ENCODE data around the gene SLC38A2.

The SLC38A2 gene

DNA sequence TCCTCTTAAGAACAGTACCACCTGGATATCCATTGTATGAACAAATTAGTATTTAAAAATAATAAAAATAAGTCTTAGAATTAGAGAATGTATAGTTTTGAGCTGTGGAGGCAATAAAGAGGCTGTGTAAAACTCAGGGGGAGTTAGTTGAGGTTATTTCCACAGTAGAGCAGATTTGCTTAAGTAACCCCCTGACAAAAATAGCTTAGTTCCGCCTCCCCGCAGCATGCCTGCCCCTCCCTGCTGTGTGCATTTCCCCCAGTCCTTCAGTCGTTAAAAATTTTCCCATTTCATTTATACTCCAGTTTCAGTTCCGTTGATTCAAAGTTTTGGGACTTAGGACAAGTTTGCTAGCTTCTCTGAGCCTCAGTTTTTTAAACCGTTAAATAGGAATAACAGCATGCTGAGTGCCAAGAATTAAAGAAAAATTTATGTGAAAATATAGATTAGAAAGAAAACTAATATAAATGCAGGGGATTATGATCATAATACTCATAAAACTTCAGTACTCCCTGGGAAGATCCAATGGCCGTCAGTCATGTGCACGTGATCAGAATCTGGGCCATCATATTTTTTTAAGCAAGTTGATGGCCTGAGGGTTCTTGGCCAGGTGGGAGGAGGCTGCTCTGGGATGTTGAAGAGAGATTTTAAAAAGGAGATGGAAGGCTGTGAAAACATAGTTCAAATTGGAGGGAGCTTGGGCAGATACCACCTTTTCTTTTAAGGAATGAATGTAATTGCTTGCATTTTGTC, 14.5 kb upstream of the SLC38A2 start:
- no peak for TF ChIP-seq ZNF274 (IDR thresholded peaks at IDR 0.05; ENCODE audit: low read depth, low read length)

DNA sequence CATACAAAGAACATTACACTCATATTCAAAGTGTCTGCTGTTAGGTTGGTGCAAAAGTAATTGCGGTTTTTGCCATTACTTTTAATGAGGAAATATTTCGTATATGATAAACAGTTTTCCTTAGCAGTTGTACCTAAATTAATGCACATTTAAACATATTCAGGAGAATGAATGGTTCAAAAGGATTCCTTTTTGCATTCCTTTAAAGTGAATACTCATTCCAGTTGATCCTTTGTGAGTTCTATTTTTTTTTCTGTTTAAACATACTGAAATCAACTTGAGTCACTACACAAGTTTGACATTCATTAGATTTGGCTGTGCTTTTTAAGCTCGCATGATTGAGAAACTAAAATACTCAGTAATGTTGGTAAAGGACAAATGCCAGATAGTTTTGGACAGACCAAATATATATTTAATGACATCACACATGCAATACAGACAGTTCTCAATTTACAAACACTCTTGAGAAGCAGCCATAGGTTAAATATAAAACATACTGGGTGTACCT, 13.8 kb upstream of the SLC38A2 start:
- no peak for TF ChIP-seq ZNF274 (IDR thresholded peaks at IDR 0.05; ENCODE audit: low read depth, low read length)
- peak overlapping the region; percentile 65; the same call in 1 of the 2 replicates for H3K4me3 ChIP-seq (ENCODE audit: low read length)

More for the DNA sequence above, 14.5 kb upstream of the SLC38A2 start:
- peak overlapping the region; percentile 65 for H3K4me3 ChIP-seq (ENCODE audit: low read length)

DNA sequence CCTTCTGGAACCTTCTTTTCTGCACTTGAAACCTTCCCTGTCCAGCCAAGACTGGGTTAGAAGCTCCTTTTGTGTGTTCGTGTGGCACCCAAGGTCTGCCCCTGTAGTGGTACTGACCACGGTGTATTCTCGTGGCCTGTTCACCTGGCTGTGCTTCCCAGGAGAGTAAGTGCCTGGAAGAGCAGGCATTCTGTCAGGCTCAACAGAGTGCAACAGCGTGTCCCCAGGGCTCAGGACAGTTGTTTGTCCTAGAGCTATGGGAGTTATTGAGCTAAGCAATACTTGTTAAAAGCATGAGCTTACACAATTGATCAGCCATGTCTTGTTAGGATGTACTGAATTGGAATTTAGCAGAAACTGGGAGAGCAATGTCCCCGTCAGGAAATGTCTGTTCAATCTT, 12.9 kb upstream of the SLC38A2 start:
- H3K4me3 ChIP-seq (ENCODE audit: low read length), result peak overlapping the region; percentile 33; the same call in 1 of the 2 replicates
- TF ChIP-seq ZNF274 (IDR thresholded peaks at IDR 0.05; ENCODE audit: low read depth, low read length), result no peak

DNA sequence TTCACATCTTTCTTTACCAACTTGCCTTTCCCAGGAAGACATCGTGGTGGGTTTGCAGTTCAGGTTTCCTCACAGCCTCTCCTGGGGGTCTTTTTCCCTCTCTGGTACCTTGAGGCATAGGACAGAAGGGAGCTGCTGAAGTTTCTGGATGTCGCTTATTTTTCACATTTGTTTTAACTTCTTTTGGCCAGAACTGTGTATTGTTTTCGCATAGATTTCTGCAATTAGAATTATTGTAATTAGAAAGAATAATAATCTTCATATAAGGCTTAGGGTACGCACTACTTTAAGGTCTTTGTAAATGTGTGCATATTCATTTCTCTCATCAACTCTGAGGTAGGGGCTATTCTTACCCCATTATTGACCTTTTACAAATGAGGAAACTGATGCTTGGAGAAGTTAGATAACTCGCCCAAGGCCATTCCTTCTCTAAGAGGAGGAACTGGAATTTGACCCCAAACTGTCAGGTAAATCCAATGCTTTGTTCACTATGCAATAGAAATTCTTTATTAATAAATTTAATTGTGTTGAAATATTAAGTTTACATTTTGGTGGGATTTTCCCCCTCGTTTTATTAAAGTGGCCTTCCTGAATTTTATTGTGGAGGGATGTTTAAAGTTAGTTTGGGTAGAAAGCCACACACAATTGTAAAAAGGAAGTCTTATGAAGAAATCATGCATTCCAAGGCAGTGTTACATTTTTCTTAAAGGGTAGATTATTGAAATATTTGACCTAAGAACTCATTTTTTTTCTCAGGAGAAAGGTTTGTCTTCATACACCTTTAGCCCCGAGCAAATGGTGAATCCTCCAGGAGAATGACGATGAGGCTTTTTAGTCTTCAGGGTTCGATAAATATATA, 12.1 kb upstream of the SLC38A2 start:
- no peak for TF ChIP-seq ZNF274 (IDR thresholded peaks at IDR 0.05; ENCODE audit: low read depth, low read length)
- H3K4me3 ChIP-seq (ENCODE audit: low read length), result peak overlapping the region; percentile 87

DNA sequence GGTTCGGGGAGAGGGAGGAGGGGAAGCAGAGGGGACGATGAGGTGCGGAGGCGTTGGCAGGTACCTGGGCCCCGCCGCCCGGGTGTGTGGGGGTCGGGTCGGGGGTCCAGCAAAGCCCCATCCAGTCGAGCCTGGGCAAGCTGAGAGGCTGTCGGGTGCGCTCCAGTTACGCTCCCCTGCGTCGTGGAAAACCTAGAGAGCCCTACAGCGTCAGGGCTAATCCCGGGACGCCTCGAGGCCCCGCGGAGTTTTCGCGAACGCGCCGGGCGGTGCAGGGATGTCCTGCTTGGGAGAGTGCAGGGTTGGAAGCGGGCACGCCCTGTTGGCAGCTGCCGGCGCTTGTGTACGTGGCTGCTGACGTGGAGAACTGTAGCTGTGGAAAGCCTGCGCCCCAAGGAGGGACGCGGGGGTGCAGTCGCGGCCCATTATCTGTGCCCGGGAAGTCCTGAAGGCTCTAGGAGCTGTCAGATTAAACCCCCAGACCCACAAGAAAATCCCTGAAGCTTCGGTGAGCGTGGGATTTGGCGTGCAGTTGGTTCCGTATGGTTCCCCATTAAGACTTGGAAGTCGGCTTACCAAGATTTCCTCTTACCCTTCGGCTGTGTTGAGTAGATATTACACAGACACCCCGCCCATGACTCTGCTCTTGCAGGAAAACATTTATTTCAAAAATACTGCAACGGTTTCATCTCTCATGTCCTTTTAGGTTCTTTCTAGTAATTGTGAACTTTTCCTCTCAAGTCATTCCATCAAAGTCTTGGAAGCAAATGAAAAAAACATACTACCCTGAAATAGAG, 11.3 kb upstream of the SLC38A2 start:
- peak overlapping the region; percentile 87 for H3K4me3 ChIP-seq (ENCODE audit: low read length)
- no peak for TF ChIP-seq ZNF274 (IDR thresholded peaks at IDR 0.05; ENCODE audit: low read depth, low read length)

DNA sequence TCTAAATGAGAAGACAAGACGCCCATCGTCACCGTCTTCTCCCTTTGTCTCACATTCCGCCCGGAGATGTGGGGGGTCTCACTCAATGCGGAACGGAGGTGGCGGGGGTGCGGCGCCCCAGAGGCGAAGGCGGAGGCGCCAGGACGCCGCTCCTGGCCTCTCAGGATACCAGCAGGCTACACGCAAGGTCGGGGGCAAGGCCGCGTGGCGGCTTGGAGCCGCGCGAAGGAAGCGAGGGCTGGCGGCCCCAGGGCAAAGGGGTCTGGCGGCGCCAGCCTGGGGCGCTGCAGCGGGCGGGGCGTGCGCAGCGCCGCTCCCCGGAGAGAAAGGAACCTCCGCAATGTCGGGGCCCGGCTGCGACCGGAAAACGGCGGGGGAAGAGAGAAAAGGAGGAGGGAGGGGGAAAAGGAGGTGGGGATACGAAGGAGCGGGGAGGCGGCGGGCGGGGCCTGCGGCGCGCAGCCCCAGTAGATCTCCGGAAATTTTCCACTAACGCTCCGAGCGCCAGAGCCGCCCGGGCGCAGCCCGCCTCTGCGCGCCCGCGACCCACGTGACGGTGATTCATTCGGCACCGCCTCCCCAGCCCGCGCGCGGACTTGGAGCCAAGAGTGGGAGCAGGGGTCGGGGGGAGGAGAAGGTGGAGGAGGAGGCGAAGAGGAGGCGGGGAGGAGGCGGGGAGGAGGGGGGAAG, 10.5 kb upstream of the SLC38A2 start:
- H3K4me3 ChIP-seq (ENCODE audit: low read length), result peak overlapping the region; percentile 87
- TF ChIP-seq ZNF274 (IDR thresholded peaks at IDR 0.05; ENCODE audit: low read depth, low read length), result no peak

DNA sequence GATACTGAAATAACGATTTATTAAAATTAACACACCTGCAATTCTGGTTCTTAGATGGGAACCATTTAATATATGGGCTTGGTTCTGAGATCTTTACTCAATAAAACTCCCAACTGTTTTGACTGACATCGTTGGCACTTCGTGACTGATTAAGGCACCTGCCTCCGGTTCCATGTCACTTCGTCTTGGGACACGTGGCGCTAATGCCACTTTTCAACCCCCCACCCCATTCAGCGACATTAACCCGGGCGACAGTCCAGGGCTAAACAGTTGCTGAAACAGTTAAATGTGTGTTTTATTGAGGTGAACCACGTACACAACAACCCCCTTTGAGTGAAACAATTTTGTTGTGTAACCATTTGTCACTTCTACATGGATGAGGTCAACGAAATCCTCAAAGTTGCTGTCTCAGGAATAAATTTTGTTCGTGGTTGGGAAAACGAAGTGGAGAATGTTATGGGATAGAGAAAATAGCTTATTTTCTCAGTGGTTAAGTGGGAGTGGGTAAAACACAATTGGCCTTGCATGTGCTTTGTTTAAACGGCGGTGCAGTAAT, 9.9 kb upstream of the SLC38A2 start:
- TF ChIP-seq ZNF274 (IDR thresholded peaks at IDR 0.05; ENCODE audit: low read depth, low read length), result no peak
- H3K4me3 ChIP-seq (ENCODE audit: low read length), result peak overlapping the region; percentile 77; the same call in 1 of the 2 replicates

DNA sequence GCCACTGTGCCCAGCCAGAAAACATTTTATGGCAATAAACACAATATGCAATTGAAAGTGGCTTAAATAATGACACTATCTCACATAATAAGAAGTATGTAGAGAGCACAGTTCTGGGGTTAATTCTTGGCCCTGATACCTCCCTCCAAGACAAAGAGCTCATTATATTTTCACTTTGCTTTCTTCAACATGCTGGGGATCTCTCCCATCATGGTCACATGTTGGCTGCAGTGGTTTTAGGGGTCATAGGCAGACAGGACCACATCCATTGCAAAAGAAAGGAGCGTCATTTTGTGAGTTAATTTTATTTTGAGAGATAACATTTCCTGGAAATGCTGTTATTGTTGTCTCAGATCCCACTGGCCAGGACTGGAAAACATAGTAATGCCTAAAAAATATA, 8.3 kb upstream of the SLC38A2 start:
- TF ChIP-seq ZNF274 (IDR thresholded peaks at IDR 0.05; ENCODE audit: low read depth, low read length), result no peak
- H3K4me3 ChIP-seq (ENCODE audit: low read length), result no peak overlapping the region

DNA sequence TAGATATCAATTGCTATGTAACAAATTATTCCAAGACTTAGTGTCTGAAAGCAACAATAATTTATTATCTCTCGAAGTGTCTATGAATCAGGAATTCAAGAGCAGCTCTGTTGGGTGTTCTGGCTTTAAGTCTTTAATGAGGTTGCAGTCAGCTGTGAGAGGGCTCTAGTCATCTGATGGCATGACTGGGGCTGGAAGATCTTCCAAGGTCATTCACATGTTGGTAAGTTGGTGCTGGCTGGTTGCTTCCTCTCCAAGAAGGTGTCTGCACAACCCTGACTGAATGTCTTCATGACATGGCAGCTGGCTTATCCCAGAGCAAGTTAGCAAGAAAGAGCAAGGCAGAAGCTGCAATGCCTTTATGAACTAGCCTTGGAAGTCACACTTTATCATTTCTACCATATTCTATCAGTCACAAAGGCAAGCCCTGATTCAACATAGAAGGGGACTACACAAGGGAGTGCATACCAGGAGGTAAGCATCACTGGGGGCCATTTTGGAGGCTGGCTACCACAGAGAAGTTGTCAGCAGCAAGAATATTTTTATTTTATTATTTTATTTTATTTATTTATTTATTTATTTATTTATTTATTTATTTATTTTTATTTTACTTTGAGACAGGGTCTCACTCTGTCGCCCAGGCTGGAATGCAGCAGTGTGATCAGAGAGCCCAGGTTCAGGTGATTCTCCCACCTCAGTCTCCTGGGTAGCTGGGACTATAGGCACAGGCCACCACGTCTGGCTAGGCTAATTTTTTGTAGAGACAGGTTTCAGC, 7.6 kb upstream of the SLC38A2 start:
- TF ChIP-seq ZNF274 (IDR thresholded peaks at IDR 0.05; ENCODE audit: low read depth, low read length), result no peak

DNA sequence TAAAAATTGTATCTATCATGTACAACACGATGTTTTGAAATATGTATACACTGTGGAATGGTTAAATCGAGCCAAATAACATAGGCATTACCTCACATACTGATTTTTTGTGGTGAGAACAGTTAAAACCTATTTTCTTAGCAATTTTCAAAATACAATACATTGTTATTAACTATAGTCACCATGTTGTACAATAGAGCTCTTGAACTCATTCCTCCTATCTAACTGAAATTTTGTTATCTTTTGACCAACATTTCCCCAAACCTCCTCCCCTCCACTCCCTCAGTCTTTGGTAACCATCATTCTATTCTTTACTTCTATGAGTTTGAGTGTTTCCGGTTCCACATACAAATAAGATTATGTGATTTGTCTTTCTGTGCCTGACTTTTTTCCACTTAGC, 6.8 kb upstream of the SLC38A2 start:
- TF ChIP-seq ZNF274 (IDR thresholded peaks at IDR 0.05; ENCODE audit: low read depth, low read length), result no peak

More for the DNA sequence above, 7.6 kb upstream of the SLC38A2 start:
- H3K4me3 ChIP-seq (ENCODE audit: low read length), result no peak overlapping the region

DNA sequence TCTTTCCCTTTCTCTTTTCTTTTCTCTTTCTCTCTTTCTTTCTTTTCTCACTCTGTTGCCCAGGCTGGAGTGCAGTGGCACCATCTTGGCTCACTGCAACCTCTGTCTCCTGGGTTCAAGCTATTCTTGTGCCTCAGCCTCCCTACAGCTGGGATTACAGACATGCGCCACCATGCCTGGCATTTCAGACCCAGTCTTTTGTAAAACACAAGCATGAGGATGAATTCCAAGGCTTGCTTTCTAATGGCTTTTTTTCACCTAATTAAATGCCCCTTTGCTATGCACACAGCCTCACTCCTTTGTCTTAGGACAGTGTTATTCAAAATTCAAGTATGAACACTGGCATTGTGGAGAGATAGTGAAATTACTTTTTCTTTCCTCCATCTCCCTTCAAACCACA, 6.0 kb upstream of the SLC38A2 start:
- no peak for TF ChIP-seq ZNF274 (IDR thresholded peaks at IDR 0.05; ENCODE audit: low read depth, low read length)
- no peak overlapping the region for H3K4me3 ChIP-seq (ENCODE audit: low read length)

More for the DNA sequence above, 6.8 kb upstream of the SLC38A2 start:
- no peak overlapping the region for H3K4me3 ChIP-seq (ENCODE audit: low read length)

DNA sequence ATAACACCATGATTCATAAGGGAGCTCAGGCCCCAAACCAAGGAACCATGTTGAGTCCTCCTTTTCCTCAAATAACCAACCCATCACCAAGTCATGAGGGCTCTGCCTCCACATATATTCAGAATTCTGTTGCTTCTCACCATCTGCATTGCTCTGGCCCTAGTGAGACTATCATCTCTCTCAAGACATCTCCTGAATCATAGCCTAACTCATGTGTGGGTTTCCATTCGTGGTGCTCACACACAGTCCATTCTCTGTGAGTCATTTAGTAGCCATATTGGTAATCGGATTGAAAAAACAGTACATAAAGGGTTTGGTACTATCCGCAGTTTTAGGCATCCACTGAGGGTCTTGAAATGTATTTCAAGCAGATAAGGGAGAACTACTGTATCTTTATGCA, 5.1 kb upstream of the SLC38A2 start:
- TF ChIP-seq ZNF274 (IDR thresholded peaks at IDR 0.05; ENCODE audit: low read depth, low read length), result no peak

More for the DNA sequence above, 5.1 kb upstream of the SLC38A2 start:
- no peak overlapping the region for H3K4me3 ChIP-seq (ENCODE audit: low read length)
